ENCODE data around the gene PPP6R2.

DNA sequence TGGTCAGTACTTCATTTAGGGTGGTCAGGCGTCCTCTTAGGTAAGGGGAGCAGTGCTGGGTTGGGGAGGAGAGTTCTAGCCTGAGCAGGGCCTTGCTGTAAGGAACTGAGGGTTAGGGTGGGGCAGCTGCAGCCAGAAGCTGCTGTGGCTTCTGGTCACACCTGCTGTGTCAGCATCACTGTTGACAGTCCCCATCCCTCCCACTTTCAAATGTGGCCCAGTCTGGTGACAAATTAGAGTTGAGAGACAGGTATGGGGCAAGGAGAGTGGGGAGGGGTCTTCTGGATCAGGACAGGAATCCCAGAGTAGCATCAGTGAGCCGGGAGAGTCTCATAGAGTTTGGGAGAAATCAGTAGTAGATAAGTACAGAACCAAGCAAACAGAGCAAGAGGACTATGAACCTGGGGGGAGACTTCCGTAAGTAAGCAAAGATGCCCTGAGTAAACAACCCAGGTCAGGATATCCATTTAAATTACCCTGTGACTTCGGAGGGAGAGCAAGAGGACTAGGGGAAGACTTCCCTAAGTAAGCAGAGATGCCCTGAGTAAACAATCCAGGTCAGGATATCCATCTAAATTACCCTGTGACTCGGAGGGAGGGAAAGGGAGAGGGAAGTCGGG is 53.7 kb downstream of the PPP6R2 start:
- no peak for TF ChIP-seq SIN3A (IDR thresholded peaks at IDR 0.05; ENCODE audit: borderline replicate concordance, insufficient read depth, low read length)
- TF ChIP-seq POLR2AphosphoS5 (IDR thresholded peaks at IDR 0.05; ENCODE audit: low read depth, low read length), result no peak
- TF ChIP-seq REST (IDR thresholded peaks at IDR 0.05; ENCODE audit: insufficient read depth in 1 of 2, low read depth in 2 of 2, low read length in 2 of 2), result no peak
- no peak for TF ChIP-seq TAF1 (IDR thresholded peaks at IDR 0.05; ENCODE audit: borderline replicate concordance, insufficient read depth, low read length)

All from PFSK-1 (cell line).